Right cardiac atrium (tissue), 5 donors: Measurements from ENCODE around the gene TTLL6. TPM values are rescaled to one million over a fixed set of nuclear protein-coding genes. Genes with fewer than 3 reads are reported as not detected.
"Not testable (repeated sequence)": the region's sequence is repeated elsewhere in the genome, so short reads cannot be mapped to it uniquely, and the experiment has no call there.

Experiments used
- ATAC-seq, 2 donors: fragments of 200-7000 bp; cut with Tn5 transposase; one replicate each; pipeline versions ENCODE4 v1.8.0 to v1.9.1; 2020; ENCODE audit warnings: moderate library complexity in 2 of 2, mild to moderate bottlenecking in 1 of 2
- DNase-seq, 3 donors: peaks; one replicate each; pipeline ENCODE4 v3.0.0-alpha.2; 2020
- H3K27ac ChIP-seq: one replicate; pipeline ENCODE4 v1.5.1; 2013; ENCODE audit warnings: mild to moderate bottlenecking, low read length, control low read depth, moderate library complexity
- H3K27me3 ChIP-seq: one replicate; pipeline ENCODE4 v1.6.1; 2013; ENCODE audit not compliant: control insufficient read depth, insufficient read depth
- H3K4me1 ChIP-seq: one replicate; pipeline ENCODE4 v1.6.1; 2013; ENCODE audit warnings: low read length; ENCODE audit not compliant: control insufficient read depth, insufficient read depth
- H3K4me3 ChIP-seq: one replicate; pipeline ENCODE4 v1.5.1; 2013; ENCODE audit warnings: low read length, control low read depth
- H3K9me3 ChIP-seq: one replicate; pipeline ENCODE4 v1.6.1; 2013; ENCODE audit warnings: low read length; ENCODE audit not compliant: control insufficient read depth
- WGBS: extraction: QIAGEN DNeasy Blood & Tissue Kit; methylation state at CpG from one replicate; pipeline ENCODE4 v1.1.7; 2013; 5-methylcytosine and 5-hydroxymethylcytosine counted together
- intact Hi-C, 4 donors: fragments of 100-400 bp; cut with DNase I; formaldehyde crosslinking; loops; one replicate each; pipeline versions ENCODE4 v1.11.0 to v1.14.0; 2022 to 2023
- polyA plus RNA-seq: library from polyadenylated mRNA; stranded (reverse); fragments of 200-250 nt; gene quantifications from one replicate; pipeline ENCODE4 v1.2.3, GENCODE V29; 2013
- total RNA-seq, 4 donors: library from RNA; stranded (reverse); fragmentation: NEBNext Ultra II Directional; extraction: Animal tissue kit (Norgen Biotek cat#: 25700); gene quantifications; one replicate each; pipeline ENCODE4 v1.2.1, GENCODE V29; 2021
- donor health status: healthy with polysubstance abuse.
- donor health status: DM: no; HTN: yes; CAD: no.
- donor health status: DM: no; HTN: no; CAD: no.
- donor health status: DM: no; HTN: yes; CAD: no; lungs with severe emphysema.
- donor health status: DM: yes; HTN: yes; CAD: no.

Gene TTLL6
- total and polyA plus RNA-seq, 5 donors, result 0.06 to 0.27 (median 0.23) TPM; not detected in 2

- Histone ChIP-seq H3K4me1 (no peaks in the 10 kb centered on the region), H3K9me3 (no peaks in the 10 kb centered on the region), H3K4me3 (no peak overlapping the region), H3K27ac (no peak overlapping the region), H3K27me3 (no peaks in the 10 kb centered on the region)
- no peak for ATAC-seq
- intact Hi-C loops, result loop anchor here in 3 of 4 donors (2.0 kb wide), 1 partner anchor 64 kb away; no protein-coding TSS in a partner anchor
- 24% methylated on average over 7 of the region's 7 CpGs for WGBS
- DNase-seq, result peak; percentile 42 to 77 (median 62)
Observed at GRCh38 chr17:48814504-48814903, 2.5 kb downstream of the TTLL6 start.

GRCh38 chr17:48812001-48812400 is 5.0 kb downstream of the TTLL6 start:
- H3K27ac ChIP-seq, result no peak overlapping the region
- no peak for ATAC-seq
- H3K27me3 ChIP-seq, result no peaks in the 10 kb centered on the region
- intact Hi-C loops, result no loop called here
- H3K4me1 ChIP-seq, result no peaks in the 10 kb centered on the region
- H3K9me3 ChIP-seq, result no peaks in the 10 kb centered on the region
- H3K4me3 ChIP-seq, result no peak overlapping the region
- 86% methylated on average over 3 of the region's 3 CpGs for WGBS
- no peak for DNase-seq

GRCh38 chr17:48809182-48809581 is 7.8 kb downstream of the TTLL6 start:
- ATAC-seq, result no peak
- Histone ChIP-seq H3K4me3 (no peak overlapping the region), H3K4me1 (no peaks in the 10 kb centered on the region), H3K27me3 (no peaks in the 10 kb centered on the region), H3K27ac (no peak overlapping the region), H3K9me3 (no peaks in the 10 kb centered on the region)
- intact Hi-C loops, result loop anchor here in 3 of 4 donors (2.0 to 10.0 kb wide), 3 partner anchors 74 to 223 kb away; no protein-coding TSS in a partner anchor
- DNase-seq, result no peak
- WGBS, result 54% methylated on average over 4 of the region's 4 CpGs

GRCh38 chr17:48804936-48805411 is 12.1 kb downstream of the TTLL6 start:
- WGBS, result 6% methylated on average over 9 of the region's 9 CpGs
- ATAC-seq (peak; percentile 85 to 88), DNase-seq (peak; percentile 35 to 76 (median 74))
- no peak overlapping the region for H3K4me3 ChIP-seq
- intact Hi-C loops, result loop anchor here in 3 of 4 donors (2.0 to 10.0 kb wide), 3 partner anchors 74 to 227 kb away; no protein-coding TSS in a partner anchor
- H3K9me3 ChIP-seq, result no peaks in the 10 kb centered on the region
- no peaks in the 10 kb centered on the region for H3K27me3 ChIP-seq
- no peaks in the 10 kb centered on the region for H3K4me1 ChIP-seq
- no peak overlapping the region for H3K27ac ChIP-seq

GRCh38 chr17:48800626-48801217 is 16.3 kb downstream of the TTLL6 start:
- WGBS, result 52% methylated on average over 5 of the region's 5 CpGs
- Histone ChIP-seq H3K9me3 (no peaks in the 10 kb centered on the region), H3K27ac (no peak overlapping the region), H3K4me1 (no peaks in the 10 kb centered on the region), H3K27me3 (no peaks in the 10 kb centered on the region), H3K4me3 (no peak overlapping the region)
- ATAC-seq (peak in 1 of 2 donors; percentile 22), DNase-seq (no peak)
- intact Hi-C loops, result loop anchor here in 1 of 4 donors (10.0 kb wide), 1 partner anchor 224 kb away; no protein-coding TSS in a partner anchor

- DNase-seq (no peak), ATAC-seq (no peak)
- intact Hi-C loops, result loop anchor here in 1 of 4 donors (10.0 kb wide), 1 partner anchor 124 kb away; no protein-coding TSS in a partner anchor
- no peak overlapping the region for H3K27ac ChIP-seq
- no peaks in the 10 kb centered on the region for H3K27me3 ChIP-seq
- H3K4me1 ChIP-seq, result no peaks in the 10 kb centered on the region
- no peak overlapping the region for H3K4me3 ChIP-seq
- no peaks in the 10 kb centered on the region for H3K9me3 ChIP-seq
- 73% methylated on average over 11 of the region's 11 CpGs for WGBS
Observed at GRCh38 chr17:48799069-48799723, 17.8 kb downstream of the TTLL6 start.

- H3K9me3 ChIP-seq, DNase-seq, H3K4me1 ChIP-seq, H3K27ac ChIP-seq, H3K27me3 ChIP-seq, ATAC-seq, H3K4me3 ChIP-seq: not testable (repeated sequence)
- WGBS, result 58% methylated on average over 6 of the region's 6 CpGs
- intact Hi-C loops, result loop anchor here in 1 of 4 donors (10.0 kb wide), 1 partner anchor 121 kb away; no protein-coding TSS in a partner anchor
Observed at GRCh38 chr17:48796163-48796522, 20.9 kb downstream of the TTLL6 start.

GRCh38 chr17:48795444-48796162 is 21.4 kb downstream of the TTLL6 start:
- ATAC-seq (no peak), DNase-seq (no peak)
- WGBS, result 69% methylated on average over 10 of the region's 10 CpGs
- intact Hi-C loops, result loop anchor here in 1 of 4 donors (10.0 kb wide), 1 partner anchor 121 kb away; no protein-coding TSS in a partner anchor
- Histone ChIP-seq H3K9me3 (no peaks in the 10 kb centered on the region), H3K27ac (no peak overlapping the region), H3K4me3 (no peak overlapping the region), H3K27me3 (no peaks in the 10 kb centered on the region), H3K4me1 (no peaks in the 10 kb centered on the region)

- H3K4me1 ChIP-seq, result no peaks in the 10 kb centered on the region
- no peak overlapping the region for H3K27ac ChIP-seq
- no peak for DNase-seq
- H3K4me3 ChIP-seq, result no peak overlapping the region
- intact Hi-C loops, result loop anchor here (5.0 to 10.0 kb wide), 3 partner anchors 65 to 117 kb away; partner anchors contain the start of gene HOXB13 (in 2 of the 4)
- no peaks in the 10 kb centered on the region for H3K27me3 ChIP-seq
- H3K9me3 ChIP-seq, result no peaks in the 10 kb centered on the region
- no peak for ATAC-seq
- WGBS, result 33% methylated on average over 3 of the region's 3 CpGs
Observed at GRCh38 chr17:48792033-48792798, 24.8 kb downstream of the TTLL6 start.
